Measurements from ENCODE around the gene IL1RAPL2.

IL1RAPL2 gene

DNA sequence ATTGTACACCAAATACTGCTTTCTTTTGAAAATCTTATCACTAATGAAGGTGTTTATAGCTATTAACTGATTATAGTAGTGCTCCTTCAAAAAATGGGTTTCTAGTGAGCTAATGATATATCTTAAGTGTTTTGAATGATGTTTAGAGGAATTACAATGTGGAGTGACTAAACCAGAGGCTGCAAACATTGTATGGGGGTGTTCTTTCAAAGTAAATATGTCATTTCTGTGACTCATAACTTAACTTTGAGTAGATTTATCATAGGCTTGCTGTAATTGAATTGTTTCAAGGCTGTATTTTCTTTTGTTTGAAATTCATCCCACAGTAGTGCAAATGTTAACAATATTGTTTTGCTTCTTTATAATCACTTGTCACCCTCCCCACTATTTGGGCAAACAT is 141.6 kb downstream of the IL1RAPL2 start:
- Mint-ChIP-seq H3K27me3 (ENCODE audit: low read depth) (no peaks in the 10 kb centered on the region), H3K36me3 (ENCODE audit: low read depth) (no peaks in the 10 kb centered on the region), H3K4me1 (no peaks in the 10 kb centered on the region), H3K27ac (no peak overlapping the region), H3K4me3 (no peak overlapping the region), H3K9me3 (no peaks in the 10 kb centered on the region)
- TF ChIP-seq CTCF (IDR thresholded peaks at IDR 0.05; ENCODE audit: unreplicated experiment in 3 of 3) = no peak

GRCh38 chrX:104712515-104712914 is 146.5 kb downstream of the IL1RAPL2 start:
- no peak overlapping the region for H3K27ac Mint-ChIP-seq
- no peaks in the 10 kb centered on the region for H3K36me3 Mint-ChIP-seq (ENCODE audit: low read depth)
- H3K4me3 Mint-ChIP-seq = no peak overlapping the region
- H3K9me3 Mint-ChIP-seq = peaks cover 8% of the 10 kb centered on the region
- no peaks in the 10 kb centered on the region for H3K27me3 Mint-ChIP-seq (ENCODE audit: low read depth)
- TF ChIP-seq CTCF (IDR thresholded peaks at IDR 0.05; ENCODE audit: unreplicated experiment in 3 of 3) = peak; percentile 21 to 35 (median 31)
- H3K4me1 Mint-ChIP-seq = no peaks in the 10 kb centered on the region

- Mint-ChIP-seq H3K27me3 (ENCODE audit: low read depth) (no peaks in the 10 kb centered on the region), H3K9me3 (peaks cover 12% of the 10 kb centered on the region), H3K4me1 (no peaks in the 10 kb centered on the region), H3K27ac (no peak overlapping the region), H3K36me3 (ENCODE audit: low read depth) (no peaks in the 10 kb centered on the region), H3K4me3 (no peak overlapping the region)
- no peak for TF ChIP-seq CTCF (IDR thresholded peaks at IDR 0.05; ENCODE audit: unreplicated experiment in 3 of 3)
Measured at GRCh38 chrX:104721854-104722253, 155.9 kb downstream of the IL1RAPL2 start.

DNA sequence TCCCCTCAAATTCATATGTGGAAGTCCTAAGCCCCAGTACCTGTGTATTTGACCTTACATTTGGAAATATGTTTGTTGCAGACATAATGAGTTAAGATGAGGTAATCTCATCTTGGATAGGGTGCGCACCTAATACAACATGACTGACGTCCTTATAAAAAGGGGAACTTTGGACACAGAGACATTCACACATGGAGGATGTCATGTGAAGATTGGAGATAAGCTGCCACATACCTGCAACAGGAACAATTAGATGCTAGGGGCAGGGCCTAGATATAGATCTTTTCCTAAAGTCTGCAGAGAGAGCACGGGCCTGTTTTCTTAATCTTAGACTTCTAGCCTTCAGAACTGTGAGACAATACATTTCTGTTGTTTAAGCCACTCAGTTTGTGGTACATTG is 162.5 kb downstream of the IL1RAPL2 start:
- no peak overlapping the region for H3K4me3 Mint-ChIP-seq
- H3K4me1 Mint-ChIP-seq = no peaks in the 10 kb centered on the region
- H3K9me3 Mint-ChIP-seq = peaks cover 11% of the 10 kb centered on the region
- H3K27ac Mint-ChIP-seq = no peak overlapping the region
- no peak for TF ChIP-seq CTCF (IDR thresholded peaks at IDR 0.05; ENCODE audit: unreplicated experiment in 3 of 3)
- H3K27me3 Mint-ChIP-seq (ENCODE audit: low read depth) = no peaks in the 10 kb centered on the region
- H3K36me3 Mint-ChIP-seq (ENCODE audit: low read depth) = no peaks in the 10 kb centered on the region

DNA sequence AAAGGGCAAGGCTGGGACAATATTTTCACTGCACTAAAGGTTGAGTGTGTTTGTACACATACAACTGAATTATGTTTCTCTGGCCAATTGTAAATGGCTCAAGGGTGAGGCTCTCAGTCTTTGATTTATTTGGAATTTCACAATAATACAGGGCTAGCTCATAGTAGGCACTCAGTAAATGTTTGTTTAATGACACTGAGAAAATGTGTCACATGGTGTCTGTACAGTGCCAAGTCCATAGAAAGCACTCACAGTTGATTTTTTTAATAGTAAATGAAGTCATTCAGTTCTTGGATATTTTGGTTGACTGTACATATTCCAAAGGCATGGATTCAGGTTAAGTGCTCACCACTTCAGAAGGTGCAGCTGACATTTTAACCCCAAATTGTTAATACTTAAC is 176.4 kb downstream of the IL1RAPL2 start:
- H3K4me1 Mint-ChIP-seq = peaks cover 7% of the 10 kb centered on the region
- H3K9me3 Mint-ChIP-seq = no peaks in the 10 kb centered on the region

More for the DNA sequence above, 176.4 kb downstream of the IL1RAPL2 start:
- no peaks in the 10 kb centered on the region for H3K27me3 Mint-ChIP-seq (ENCODE audit: low read depth)
- peak overlapping the region in 1 of 3 experiments; percentile 77 for H3K27ac Mint-ChIP-seq
- TF ChIP-seq CTCF (IDR thresholded peaks at IDR 0.05; ENCODE audit: unreplicated experiment in 3 of 3) = no peak
- H3K4me3 Mint-ChIP-seq = no peak overlapping the region
- no peaks in the 10 kb centered on the region for H3K36me3 Mint-ChIP-seq (ENCODE audit: low read depth)

All from nephron (organoid).